HG02798 (cell line): ENCODE data around the gene BANF1.

Source experiments
- ATAC-seq: cut with Tn5 transposase; IDR thresholded peaks from one replicate; pipeline ENCODE4 v1.9.1; 2021; ENCODE audit warnings: mild to moderate bottlenecking; ENCODE audit not compliant: unreplicated experiment, poor library complexity

BANF1 gene

GRCh38 chr11:66032957-66033735 lies 30.8 kb downstream of the BANF1 start:
- ATAC-seq = no peak

- ATAC-seq = no peak
Observed at GRCh38 chr11:66035653-66036333, 33.5 kb downstream of the BANF1 start.

GRCh38 chr11:66036334-66036710 lies 34.0 kb downstream of the BANF1 start:
- no peak for ATAC-seq

GRCh38 chr11:66037327-66037726 lies 35.0 kb downstream of the BANF1 start:
- no peak for ATAC-seq

GRCh38 chr11:66039765-66040164 lies 37.5 kb downstream of the BANF1 start:
- ATAC-seq = no peak

- no peak for ATAC-seq
Observed at GRCh38 chr11:66042227-66042995, 40.1 kb downstream of the BANF1 start.

- ATAC-seq = no peak
Observed at GRCh38 chr11:66042996-66043906, 40.9 kb downstream of the BANF1 start.

GRCh38 chr11:66044757-66045156 lies 42.5 kb downstream of the BANF1 start:
- ATAC-seq = no peak

GRCh38 chr11:66045177-66045639 lies 42.9 kb downstream of the BANF1 start:
- ATAC-seq = peak; percentile 63

- no peak for ATAC-seq
Observed at GRCh38 chr11:66046901-66047300, 44.6 kb downstream of the BANF1 start.

GRCh38 chr11:66047541-66048365 lies 45.5 kb downstream of the BANF1 start:
- no peak for ATAC-seq

GRCh38 chr11:66048547-66049323 lies 46.4 kb downstream of the BANF1 start, which contains the start of gene GAL3ST3:
Gene GAL3ST3, minus strand, starts transcription at chr11:66049161. Its CDS starts 3,746 bp downstream, at chr11:66045415.
- ATAC-seq = no peak

GRCh38 chr11:66050581-66051231 lies 48.4 kb downstream of the BANF1 start:
- no peak for ATAC-seq

- ATAC-seq = no peak
Observed at GRCh38 chr11:66051371-66051765, 49.1 kb downstream of the BANF1 start.

GRCh38 chr11:66051766-66052663 lies 49.7 kb downstream of the BANF1 start, which contains the start of gene SF3B2:
Gene SF3B2, plus strand, starts transcription at chr11:66052364. Its CDS starts 21 bp downstream, at chr11:66052385.
- ATAC-seq = peak; percentile 97

- ATAC-seq = no peak
Observed at GRCh38 chr11:66052664-66052982, 50.3 kb downstream of the BANF1 start.
